GM10266 (cell line): ENCODE measurements around the gene ZNF396.

Experiments
- DNase-seq: peaks from one replicate; pipeline ENCODE4 v3.0.0; 2012; ENCODE audit errors: extremely low spot score
- TF ChIP-seq, protein P1 (sequence below): IDR thresholded peaks from 2 replicates; pipeline ENCODE4 v1.5.1; 2012; ENCODE audit warnings: mild to moderate bottlenecking, low read depth; ENCODE audit not compliant: control insufficient read depth, insufficient read depth; ENCODE audit errors: missing control alignments

ZNF396 gene

GRCh38 chr18:35413163-35413511 lies 36.0 kb upstream of the ZNF396 start:
- no peak for DNase-seq
- TF ChIP-seq, protein P1, sequence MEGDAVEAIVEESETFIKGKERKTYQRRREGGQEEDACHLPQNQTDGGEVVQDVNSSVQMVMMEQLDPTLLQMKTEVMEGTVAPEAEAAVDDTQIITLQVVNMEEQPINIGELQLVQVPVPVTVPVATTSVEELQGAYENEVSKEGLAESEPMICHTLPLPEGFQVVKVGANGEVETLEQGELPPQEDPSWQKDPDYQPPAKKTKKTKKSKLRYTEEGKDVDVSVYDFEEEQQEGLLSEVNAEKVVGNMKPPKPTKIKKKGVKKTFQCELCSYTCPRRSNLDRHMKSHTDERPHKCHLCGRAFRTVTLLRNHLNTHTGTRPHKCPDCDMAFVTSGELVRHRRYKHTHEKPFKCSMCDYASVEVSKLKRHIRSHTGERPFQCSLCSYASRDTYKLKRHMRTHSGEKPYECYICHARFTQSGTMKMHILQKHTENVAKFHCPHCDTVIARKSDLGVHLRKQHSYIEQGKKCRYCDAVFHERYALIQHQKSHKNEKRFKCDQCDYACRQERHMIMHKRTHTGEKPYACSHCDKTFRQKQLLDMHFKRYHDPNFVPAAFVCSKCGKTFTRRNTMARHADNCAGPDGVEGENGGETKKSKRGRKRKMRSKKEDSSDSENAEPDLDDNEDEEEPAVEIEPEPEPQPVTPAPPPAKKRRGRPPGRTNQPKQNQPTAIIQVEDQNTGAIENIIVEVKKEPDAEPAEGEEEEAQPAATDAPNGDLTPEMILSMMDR: no peak

GRCh38 chr18:35411625-35412351 lies 34.7 kb upstream of the ZNF396 start:
- TF ChIP-seq, protein P1: no peak
- no peak for DNase-seq

DNA sequence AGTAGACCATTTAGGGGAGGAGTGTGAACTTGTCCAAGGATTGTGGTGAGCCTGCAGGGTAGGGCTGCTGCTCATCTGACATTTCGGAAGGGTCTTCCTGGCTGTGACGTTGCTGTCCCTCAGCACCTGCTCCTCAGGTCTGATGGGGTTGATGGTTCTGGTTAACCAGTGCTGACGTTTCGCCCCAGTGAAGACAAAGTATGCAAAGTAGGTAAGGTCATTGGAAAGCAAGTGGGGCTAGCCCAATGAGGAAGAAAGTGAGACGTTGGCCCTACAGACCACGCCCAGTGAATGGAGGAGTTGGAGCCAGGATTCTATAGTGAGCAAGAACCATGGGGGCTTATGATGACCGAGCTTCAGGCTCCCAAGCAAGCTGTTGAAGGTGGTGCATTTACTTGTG lies 33.4 kb upstream of the ZNF396 start:
- DNase-seq: peak; percentile 27
- TF ChIP-seq, protein P1: no peak

GRCh38 chr18:35409911-35410310 lies 32.8 kb upstream of the ZNF396 start:
- TF ChIP-seq, protein P1: no peak
- no peak for DNase-seq

- DNase-seq: no peak
- TF ChIP-seq, protein P1: no peak
Measured at GRCh38 chr18:35408843-35409261, 31.7 kb upstream of the ZNF396 start.

- TF ChIP-seq, protein P1: peak; percentile 77
- peak; percentile 57 for DNase-seq
Measured at GRCh38 chr18:35407871-35408481, 30.8 kb upstream of the ZNF396 start.

GRCh38 chr18:35406666-35407065 lies 29.5 kb upstream of the ZNF396 start:
- TF ChIP-seq, protein P1: no peak
- DNase-seq: no peak
